Upper lobe of right lung (tissue), 1 donor: ENCODE measurements around the gene RGS3. TPM values are rescaled to one million over a fixed set of nuclear protein-coding genes. Genes with fewer than 3 reads are reported as not detected.

ENCODE experiments used
- ATAC-seq: fragments of 200-7000 bp; cut with Tn5 transposase; one replicate; pipeline ENCODE4 v1.9.1; 2020; ENCODE audit warnings: mild to moderate bottlenecking, moderate library complexity
- DNase-seq: peaks from one replicate; pipeline ENCODE4 v3.0.0-alpha.2; 2020
- H3K27ac ChIP-seq: fragments of 200-600 bp; one replicate; pipeline ENCODE4 v1.8.0; 2022
- H3K27me3 ChIP-seq: fragments of 200-600 bp; one replicate; pipeline ENCODE4 v1.8.0; 2022; ENCODE audit warnings: mild to moderate bottlenecking
- H3K36me3 ChIP-seq: fragments of 200-600 bp; one replicate; pipeline ENCODE4 v1.8.0; 2022
- H3K4me1 ChIP-seq: fragments of 200-600 bp; one replicate; pipeline ENCODE4 v1.8.0; 2022
- H3K4me3 ChIP-seq: fragments of 200-600 bp; one replicate; pipeline ENCODE4 v1.8.0; 2022; ENCODE audit warnings: mild to moderate bottlenecking
- H3K9me3 ChIP-seq: fragments of 200-600 bp; one replicate; pipeline ENCODE4 v1.8.0; 2022
- CTCF ChIP-seq: fragments of 200-600 bp; IDR thresholded peaks from one replicate; pipeline ENCODE4 v1.8.0; 2022; ENCODE audit warnings: antibody characterized with exemption
- intact Hi-C: fragments of 100-400 bp; cut with DNase I; formaldehyde crosslinking; loops from one replicate; pipeline ENCODE4 v1.11.0; 2022
- total RNA-seq: library from RNA; stranded (reverse); fragmentation: NEBNext Ultra II Directional; extraction: Animal tissue kit (Norgen Biotek cat#: 25700); gene quantifications from one replicate; pipeline ENCODE4 v1.2.1, GENCODE V29; 2021
- donor health status: DM: no; HTN: yes; CAD: no; lungs with severe emphysema.

Gene RGS3
- total RNA-seq, 1 donor from 2014 or later: 71.1 TPM

GRCh38 chr9:113492343-113493202 lies 29.0 kb downstream of the RGS3 start:
- TF ChIP-seq CTCF: no peak
- Histone ChIP-seq H3K4me1 (peaks cover 19% of the 10 kb centered on the region), H3K27me3 (no peaks in the 10 kb centered on the region), H3K27ac (peak overlapping the region; percentile 42), H3K4me3 (no peak overlapping the region), H3K9me3 (no peaks in the 10 kb centered on the region), H3K36me3 (no peaks in the 10 kb centered on the region)
- peak; percentile 46 for DNase-seq
- intact Hi-C loops: no loop called here
- ATAC-seq: no peak

GRCh38 chr9:113493203-113493520 lies 29.6 kb downstream of the RGS3 start:
- no peaks in the 10 kb centered on the region for H3K27me3 ChIP-seq
- TF ChIP-seq CTCF: no peak
- intact Hi-C loops: no loop called here
- peaks cover 19% of the 10 kb centered on the region for H3K4me1 ChIP-seq
- DNase-seq (peak; percentile 26), ATAC-seq (no peak)
- H3K9me3 ChIP-seq: no peaks in the 10 kb centered on the region
- H3K4me3 ChIP-seq: no peak overlapping the region
- peak overlapping the region; percentile 42 for H3K27ac ChIP-seq
- H3K36me3 ChIP-seq: no peaks in the 10 kb centered on the region

GRCh38 chr9:113495526-113495925 lies 32.0 kb downstream of the RGS3 start:
- ATAC-seq: peak; percentile 5
- Histone ChIP-seq H3K4me1 (peaks cover 19% of the 10 kb centered on the region), H3K4me3 (no peak overlapping the region), H3K36me3 (no peaks in the 10 kb centered on the region), H3K27ac (no peak overlapping the region), H3K27me3 (no peaks in the 10 kb centered on the region), H3K9me3 (no peaks in the 10 kb centered on the region)
- TF ChIP-seq CTCF: no peak
- DNase-seq: no peak
- intact Hi-C loops: no loop called here

GRCh38 chr9:113497051-113497450 lies 33.5 kb downstream of the RGS3 start:
- Histone ChIP-seq H3K4me1 (peaks cover 15% of the 10 kb centered on the region), H3K27me3 (no peaks in the 10 kb centered on the region), H3K4me3 (no peak overlapping the region), H3K36me3 (no peaks in the 10 kb centered on the region), H3K9me3 (no peaks in the 10 kb centered on the region), H3K27ac (no peak overlapping the region)
- no peak for TF ChIP-seq CTCF
- DNase-seq (no peak), ATAC-seq (no peak)
- intact Hi-C loops: no loop called here

- Histone ChIP-seq H3K4me1 (no peaks in the 10 kb centered on the region), H3K27ac (no peak overlapping the region), H3K27me3 (no peaks in the 10 kb centered on the region), H3K4me3 (no peak overlapping the region), H3K36me3 (no peaks in the 10 kb centered on the region), H3K9me3 (no peaks in the 10 kb centered on the region)
- no peak for DNase-seq
- no peak for ATAC-seq
- no peak for TF ChIP-seq CTCF
- intact Hi-C loops: no loop called here
Observed at GRCh38 chr9:113499153-113499875, 35.8 kb downstream of the RGS3 start.
